Activated T-cell treated with anti-CD3 and anti-CD28 coated beads for 1 hour (primary cell): ENCODE data around the gene MAPRE2.

Experiments used
- DNase-seq: peaks from one replicate; pipeline ENCODE4 v3.0.0-alpha.2; 2020; ENCODE audit warnings: low read depth

The MAPRE2 gene

GRCh38 chr18:35038029-35038428 is 3.2 kb upstream of the MAPRE2 start:
- DNase-seq = no peak

- no peak for DNase-seq
Measured at GRCh38 chr18:35038881-35039491, 2.2 kb upstream of the MAPRE2 start.

GRCh38 chr18:35040638-35040987 is 600 bp upstream of the MAPRE2 start:
- no peak for DNase-seq

DNA sequence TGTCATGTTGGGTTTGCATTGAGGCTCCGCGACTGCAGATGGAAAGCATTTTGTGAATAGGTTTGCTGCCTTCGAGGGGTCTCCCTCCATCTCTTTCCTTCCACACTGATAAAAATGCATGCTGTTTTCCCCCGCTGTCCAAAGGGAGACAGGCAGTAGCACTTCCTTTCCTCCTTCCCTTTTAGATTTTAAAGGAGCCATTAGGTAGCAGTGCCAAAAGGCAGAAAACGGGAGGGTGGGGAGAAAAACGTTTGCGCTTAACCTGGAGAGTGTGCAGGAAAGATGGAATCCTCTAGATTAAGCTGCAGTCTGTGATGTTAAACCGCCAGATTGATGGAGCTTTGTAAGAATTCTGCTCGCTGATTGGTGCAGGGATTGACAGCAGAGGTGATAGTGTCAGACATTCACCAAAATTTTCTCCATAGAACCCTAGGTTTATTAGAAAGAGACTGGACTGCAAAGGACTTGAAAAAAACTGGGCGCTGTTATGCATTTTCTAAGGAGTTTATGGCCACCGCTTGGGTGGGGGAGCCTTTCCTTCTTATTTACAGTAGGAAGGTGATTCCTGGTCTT is 688 bp downstream of the MAPRE2 start:
- no peak for DNase-seq

- DNase-seq = no peak
Measured at GRCh38 chr18:35042389-35043071, 1.3 kb downstream of the MAPRE2 start.

DNA sequence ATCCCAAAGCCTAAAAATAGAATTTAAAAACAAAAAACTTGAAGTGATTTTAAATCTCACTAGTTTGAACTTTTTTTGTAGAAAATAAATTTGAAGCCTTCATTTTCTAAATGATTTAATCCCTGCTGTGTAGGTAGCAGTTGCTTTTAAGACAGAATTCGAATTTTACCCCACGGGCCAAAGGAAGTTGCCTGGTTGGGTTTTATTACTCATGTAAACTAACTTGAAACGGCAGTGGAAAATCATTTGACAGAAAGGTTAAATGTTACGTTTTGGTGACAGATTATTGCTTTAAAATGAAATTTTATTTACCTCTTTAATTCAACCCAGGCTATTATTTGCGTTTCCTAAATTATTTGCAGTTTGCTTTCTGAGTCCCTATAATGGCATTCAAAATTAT is 2.0 kb downstream of the MAPRE2 start:
- DNase-seq = no peak

DNA sequence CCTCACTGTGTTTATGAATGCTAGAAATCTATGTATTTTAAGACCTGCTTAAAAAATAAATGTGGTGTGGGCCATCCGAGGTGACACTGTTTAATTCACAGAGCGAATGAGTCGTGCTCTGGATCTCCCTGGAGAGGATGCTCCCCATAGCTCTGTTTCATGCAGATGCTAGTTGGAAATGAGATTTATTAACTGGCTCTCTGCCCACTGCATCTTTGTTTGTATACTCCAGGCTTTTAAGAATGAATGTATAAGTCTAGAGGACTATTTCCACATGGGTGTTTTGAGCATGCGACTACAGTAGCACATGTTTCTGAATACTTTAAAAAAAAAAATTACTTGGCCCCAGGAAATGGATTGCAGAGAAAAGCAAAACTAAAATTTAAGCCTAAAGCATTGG is 3.9 kb downstream of the MAPRE2 start:
- DNase-seq = no peak

DNA sequence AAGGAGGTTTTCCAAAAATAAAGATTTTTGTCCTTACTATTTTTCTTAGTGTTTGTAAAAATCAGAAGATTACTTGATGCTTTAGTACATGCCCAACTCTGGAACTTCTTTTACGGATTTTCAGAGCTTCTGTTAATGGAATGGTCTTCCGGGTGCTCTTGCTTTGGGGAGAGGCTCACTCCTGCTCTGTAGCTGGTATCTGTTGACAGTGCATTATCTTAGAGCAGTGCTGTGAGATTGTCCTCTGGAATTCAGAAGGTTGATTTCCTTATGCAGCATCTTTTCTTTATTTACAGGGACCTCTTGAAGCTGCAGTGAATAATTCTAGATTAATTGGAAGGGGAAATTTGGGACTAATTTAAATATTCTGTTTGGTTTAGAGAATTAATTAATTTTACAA is 4.6 kb downstream of the MAPRE2 start:
- DNase-seq = no peak

GRCh38 chr18:35047697-35048292 is 6.6 kb downstream of the MAPRE2 start:
- no peak for DNase-seq

DNA sequence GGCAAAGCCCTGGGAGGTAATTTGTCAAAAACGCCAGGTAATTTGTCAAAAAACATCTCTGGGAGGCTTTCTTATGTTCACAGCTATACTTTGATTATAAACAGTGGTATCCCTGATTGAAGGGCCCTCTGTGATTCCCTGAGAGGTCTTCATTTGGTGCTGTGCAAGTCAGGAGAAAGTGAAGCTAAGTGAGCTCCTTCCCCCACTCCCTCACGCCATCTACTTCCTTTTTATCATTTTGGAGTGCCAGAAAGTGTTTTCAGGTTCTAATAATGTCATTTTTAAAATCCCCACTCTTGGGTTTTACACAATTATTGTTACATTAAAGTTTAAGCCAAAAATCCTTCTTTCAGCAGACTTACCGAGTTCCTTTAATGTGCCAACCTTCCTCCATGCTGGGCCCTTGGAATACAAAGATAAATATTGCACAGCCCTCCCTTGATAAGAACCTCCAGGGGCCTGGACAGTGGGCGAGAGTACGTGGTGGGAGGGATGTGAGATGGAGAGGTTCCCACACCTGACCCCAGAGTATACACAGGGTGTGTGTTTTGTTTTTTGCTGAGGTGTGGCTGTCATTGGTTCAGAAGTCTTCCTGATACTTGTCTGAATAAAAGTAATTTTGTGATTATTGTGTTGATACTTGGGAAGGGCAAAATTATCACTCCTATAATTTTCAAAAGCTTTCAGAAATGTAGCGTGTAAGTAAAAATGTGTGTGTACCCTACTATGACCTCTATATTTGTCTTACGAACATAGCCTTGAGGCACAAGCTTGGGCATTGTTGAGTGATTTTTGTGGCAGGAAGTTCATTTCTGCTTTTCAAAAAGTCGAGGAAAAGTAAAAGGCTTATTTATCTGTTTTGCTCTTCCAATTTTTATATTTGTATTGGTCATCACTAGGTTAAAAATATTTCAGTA is 8.2 kb downstream of the MAPRE2 start:
- DNase-seq = no peak

- DNase-seq = no peak
Measured at GRCh38 chr18:35050028-35050546, 8.9 kb downstream of the MAPRE2 start.

GRCh38 chr18:35050705-35051195 is 9.5 kb downstream of the MAPRE2 start:
- no peak for DNase-seq

GRCh38 chr18:35051641-35052377 is 10.6 kb downstream of the MAPRE2 start:
- DNase-seq = no peak

DNA sequence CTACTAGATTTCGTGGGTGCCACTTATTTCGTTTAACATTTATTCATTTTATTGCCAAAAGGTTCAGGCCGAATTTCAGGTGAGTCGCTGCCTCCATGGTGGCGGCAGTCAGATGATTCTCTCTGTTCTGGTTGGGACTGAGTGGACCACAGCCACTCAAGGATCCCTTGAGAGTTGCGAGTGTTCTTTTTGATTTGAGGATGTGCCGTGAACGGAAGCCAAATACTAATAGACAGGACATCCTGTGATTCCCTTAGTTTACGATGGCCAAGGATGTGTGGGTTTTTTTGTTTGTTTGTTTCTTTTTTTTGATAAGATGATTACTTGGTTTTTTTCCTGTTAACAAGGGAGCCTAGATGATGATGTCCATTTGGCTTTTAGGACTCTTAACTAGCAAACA is 13.2 kb downstream of the MAPRE2 start:
- DNase-seq = no peak

DNA sequence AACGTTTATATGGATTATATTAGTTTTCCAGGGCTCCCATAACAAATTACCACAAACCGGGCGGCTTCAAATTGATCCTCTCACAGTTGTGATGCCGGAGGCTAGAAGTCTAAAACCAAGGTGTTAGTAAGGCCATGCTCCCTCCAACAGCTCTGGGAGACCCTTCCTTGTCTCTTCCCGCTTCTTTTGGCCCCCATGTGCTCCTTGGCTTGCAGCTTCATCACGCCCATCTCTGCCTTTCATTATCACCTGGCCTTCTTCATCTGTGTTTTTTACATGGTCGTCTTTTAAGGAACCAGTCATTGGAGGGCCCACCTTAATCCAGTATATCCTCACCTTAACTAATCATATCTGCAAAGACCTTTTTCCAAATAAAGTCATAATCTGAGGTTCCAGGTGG is 13.9 kb downstream of the MAPRE2 start:
- DNase-seq = no peak

- no peak for DNase-seq
Measured at GRCh38 chr18:35055726-35056125, 14.5 kb downstream of the MAPRE2 start.

DNA sequence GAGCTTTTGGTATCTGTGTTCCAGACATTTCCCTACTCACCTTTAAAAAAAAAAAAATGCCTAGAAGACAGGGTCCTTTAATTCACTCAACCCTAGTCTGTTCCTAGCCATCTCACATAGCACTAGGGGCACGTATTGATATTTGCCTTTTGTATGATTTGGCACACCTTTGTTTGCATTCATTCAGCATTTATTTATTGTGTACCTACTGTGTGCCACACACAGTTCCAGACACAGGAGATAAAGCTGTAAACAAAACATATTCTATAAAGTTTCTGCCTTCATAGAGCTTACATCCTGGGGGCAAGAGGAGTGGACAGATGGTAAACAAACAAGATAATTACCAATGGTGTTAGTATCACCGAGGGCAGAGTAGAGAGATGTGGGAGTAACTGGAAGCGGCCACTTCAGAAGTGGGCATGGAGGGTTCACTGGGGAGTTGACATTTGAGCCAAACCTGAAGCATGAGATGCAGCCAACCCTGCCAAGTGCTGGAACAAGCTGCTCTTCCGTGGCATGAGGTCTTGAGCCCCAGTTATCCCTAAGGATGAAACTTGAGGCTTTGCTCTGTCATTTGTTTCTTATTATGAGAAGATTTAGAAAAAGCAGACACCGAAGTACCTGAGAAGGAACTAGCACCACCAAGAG is 18.2 kb downstream of the MAPRE2 start:
- no peak for DNase-seq

- no peak for DNase-seq
Measured at GRCh38 chr18:35060122-35060815, 19.1 kb downstream of the MAPRE2 start.

DNA sequence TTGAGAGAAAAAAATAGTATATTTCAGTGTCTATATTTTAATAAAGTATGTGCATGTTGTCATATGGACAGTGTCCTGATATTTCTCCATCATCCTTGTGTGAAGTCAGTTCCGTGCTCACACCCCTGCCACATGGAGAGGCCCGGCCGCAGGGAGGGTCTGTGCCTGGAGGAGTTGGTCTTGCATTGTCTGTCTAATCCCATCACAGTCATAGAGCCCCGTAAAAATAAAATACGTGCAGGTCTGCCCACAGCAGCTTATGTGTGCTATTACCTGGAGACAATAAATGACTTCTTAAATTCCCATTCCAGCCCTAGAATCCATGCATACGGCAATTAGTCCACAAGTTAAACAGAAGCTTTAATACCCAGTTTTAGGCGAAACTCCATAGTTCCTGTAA is 20.1 kb downstream of the MAPRE2 start:
- DNase-seq = no peak

GRCh38 chr18:35061804-35062203 is 20.6 kb downstream of the MAPRE2 start:
- DNase-seq = no peak
